ENCODE data around the gene KCTD8. TPM values are rescaled to one million over a fixed set of nuclear protein-coding genes. Genes with fewer than 3 reads are reported as not detected.
A peak's percentile ranks its signal among the peaks of the same experiment; 100 is the strongest.
"Not testable (repeated sequence)": the region's sequence is repeated elsewhere in the genome, so short reads cannot be mapped to it uniquely, and the experiment has no call there.

KCTD8 gene
- total RNA-seq, 1 experiment from 2014 or later: not detected

DNA sequence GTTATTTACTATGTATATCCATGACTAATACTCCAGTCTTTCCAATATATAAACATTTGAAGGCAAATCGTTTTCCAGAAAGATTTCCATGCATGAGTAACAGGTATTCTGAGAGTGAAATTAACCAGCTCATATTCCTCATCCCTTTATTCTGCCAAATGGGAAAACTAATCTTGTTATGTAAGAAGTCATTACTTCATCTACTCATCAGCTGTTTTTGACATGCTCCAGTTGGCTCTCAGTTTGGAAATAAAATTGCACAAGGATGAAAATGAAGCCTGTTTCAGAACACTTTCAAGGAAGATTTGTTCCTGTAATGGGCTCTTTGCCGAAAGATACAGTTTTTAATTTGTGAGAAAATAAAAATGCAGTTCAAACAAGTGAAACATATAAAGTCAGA is 121.9 kb downstream of the KCTD8 start:
- DNase-seq (ENCODE audit: low spot score): no peak

- DNase-seq (ENCODE audit: low spot score): no peak
Measured at GRCh38 chr4:44320833-44321232, 127.8 kb downstream of the KCTD8 start.

- no peak for DNase-seq (ENCODE audit: low spot score)
Measured at GRCh38 chr4:44319129-44319528, 129.5 kb downstream of the KCTD8 start.

DNA sequence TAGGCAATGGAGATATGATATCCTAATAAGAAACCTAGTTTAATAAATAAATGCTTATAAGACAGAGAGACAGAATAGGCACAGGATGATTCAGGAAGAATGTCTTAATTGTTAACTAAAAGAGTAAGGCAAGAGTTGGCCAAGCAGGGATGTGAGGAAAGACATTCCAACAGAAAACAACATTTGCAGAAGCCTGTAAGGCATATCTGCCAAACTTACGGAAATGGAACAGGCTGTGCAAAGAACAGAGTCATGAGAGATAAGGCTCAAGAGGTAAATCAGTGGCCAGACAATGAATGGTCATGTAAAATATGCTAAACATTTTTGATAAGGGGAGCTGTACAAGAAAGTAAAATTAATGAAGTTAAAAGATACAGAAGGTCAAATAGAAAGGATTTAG is 134.9 kb downstream of the KCTD8 start:
- no peak for DNase-seq (ENCODE audit: low spot score)

DNA sequence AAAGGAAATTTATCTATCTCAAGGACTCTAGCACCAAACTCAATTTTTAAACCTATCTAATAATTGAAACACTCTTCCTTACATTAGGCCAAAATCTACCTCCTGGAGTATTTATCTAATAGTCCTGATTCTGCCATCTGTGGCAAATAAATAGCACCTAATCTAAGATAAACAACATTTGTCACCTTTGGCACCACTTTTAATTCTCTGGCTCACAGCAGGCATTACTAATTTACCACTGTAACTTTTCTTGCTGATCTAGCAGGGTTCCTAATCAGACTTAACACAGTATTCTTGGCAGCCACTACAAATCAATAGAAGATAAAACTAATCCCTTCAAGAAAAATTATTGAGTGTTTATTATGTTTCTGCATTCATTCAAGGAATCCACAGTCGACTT is 161.1 kb downstream of the KCTD8 start:
- DNase-seq (ENCODE audit: low spot score): no peak

DNA sequence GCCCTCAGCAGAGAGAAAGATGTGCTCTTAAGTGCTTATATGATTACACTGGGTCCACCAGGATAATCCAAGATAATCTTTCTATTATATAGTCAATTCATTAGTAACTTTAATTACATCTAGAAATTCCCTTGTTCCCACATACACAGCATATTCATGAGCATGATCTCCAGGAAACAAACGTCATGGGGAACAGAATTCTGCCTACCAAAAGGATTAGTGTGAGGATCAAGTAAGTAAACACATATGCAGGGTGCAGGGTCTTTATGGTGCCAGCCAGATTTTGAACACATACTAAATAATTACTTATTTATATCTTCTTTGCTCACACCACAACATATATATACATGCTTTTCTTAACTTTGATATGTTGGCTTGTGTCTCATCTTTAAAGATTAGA is 169.1 kb downstream of the KCTD8 start:
- DNase-seq (ENCODE audit: low spot score): no peak

GRCh38 chr4:44279066-44279465 is 169.5 kb downstream of the KCTD8 start:
- no peak for DNase-seq (ENCODE audit: low spot score)

DNA sequence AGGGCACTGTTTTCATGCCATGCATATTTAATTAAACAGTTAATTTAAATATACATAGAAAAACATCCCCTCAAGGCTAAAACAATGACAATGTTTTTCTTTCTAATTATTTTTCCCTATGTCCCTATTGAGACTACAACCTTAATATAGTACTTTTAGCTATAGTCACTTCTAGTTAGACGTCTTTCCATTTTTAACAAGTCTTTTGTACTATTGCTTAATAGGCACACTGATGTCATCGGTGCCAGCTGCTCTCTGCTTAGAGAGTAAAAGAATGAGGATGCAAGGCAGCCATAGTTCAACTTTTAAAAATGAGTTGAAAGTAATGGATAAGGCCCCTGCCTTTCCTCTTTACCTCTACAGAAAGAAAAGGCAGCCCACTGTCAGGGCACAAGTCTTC is 191.1 kb downstream of the KCTD8 start:
- no peak for DNase-seq (ENCODE audit: low spot score)

GRCh38 chr4:44256414-44256813 is 192.2 kb downstream of the KCTD8 start:
- no peak for DNase-seq (ENCODE audit: low spot score)

DNA sequence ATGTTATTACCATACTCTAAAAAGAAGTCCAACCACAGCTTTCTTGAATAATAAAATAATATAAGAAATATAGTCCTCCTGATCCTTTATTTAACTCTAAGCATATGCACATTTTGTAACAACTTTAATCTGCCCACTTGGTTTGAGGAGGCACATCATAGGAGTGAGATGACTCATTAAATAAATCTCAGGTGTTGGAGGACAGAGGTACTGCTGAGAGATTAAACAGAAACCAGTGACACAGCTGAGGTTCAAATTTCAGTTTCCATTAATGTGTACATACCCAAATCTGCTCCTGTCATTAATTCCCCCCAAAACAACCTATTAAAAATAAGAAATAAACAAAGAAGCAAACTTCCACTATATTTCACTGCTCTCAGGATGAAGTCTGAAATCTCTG is 211.0 kb downstream of the KCTD8 start:
- no peak for DNase-seq (ENCODE audit: low spot score)

- DNase-seq (ENCODE audit: low spot score): no peak
Measured at GRCh38 chr4:44235897-44236296, 212.7 kb downstream of the KCTD8 start.

GRCh38 chr4:44232262-44232661 is 216.3 kb downstream of the KCTD8 start:
- DNase-seq (ENCODE audit: low spot score): no peak

GRCh38 chr4:44231006-44231405 is 217.6 kb downstream of the KCTD8 start:
- no peak for DNase-seq (ENCODE audit: low spot score)

- DNase-seq (ENCODE audit: low spot score): no peak
Measured at GRCh38 chr4:44228326-44228725, 220.3 kb downstream of the KCTD8 start.

DNA sequence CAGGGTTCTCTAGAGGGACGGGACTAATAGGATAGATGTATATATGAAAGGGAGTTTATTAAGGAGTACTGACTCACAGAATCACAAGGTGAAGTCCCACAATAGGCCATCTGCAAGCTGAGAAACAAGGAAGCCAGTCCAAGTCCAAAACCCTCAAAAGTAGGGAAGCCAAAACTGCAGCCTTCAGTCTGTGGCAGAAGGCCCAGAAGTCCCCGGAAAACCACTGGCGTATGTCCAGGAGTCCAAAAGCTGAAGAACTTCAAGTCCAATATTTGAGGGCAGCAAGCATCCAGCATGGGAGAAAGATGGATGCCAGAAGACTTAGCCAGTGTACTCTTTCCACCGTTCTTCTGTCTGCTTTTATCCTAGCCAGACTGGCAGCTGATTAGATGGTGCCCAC is 227.2 kb downstream of the KCTD8 start:
- DNase-seq (ENCODE audit: low spot score): no peak

- no peak for DNase-seq (ENCODE audit: low spot score)
Measured at GRCh38 chr4:44210750-44211149, 237.9 kb downstream of the KCTD8 start.

DNA sequence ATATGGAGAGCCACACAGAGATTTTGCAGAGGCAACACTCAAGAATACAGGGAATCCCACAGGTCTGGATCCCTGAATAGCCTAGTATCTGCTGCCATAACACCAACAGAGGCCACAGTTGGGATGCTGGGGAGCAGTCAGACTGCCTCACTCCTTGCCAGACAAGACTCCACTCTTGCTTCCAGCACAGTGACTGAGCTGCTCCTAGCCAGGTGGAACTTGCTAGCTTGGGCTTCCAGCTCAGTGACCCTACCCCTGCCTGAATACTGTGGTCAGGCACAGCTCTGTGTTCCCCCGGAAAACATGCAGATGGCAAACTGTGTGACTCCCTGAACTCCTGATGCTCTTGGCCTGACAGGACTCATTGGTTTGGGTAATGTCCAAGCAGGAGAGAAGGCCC is 251.8 kb downstream of the KCTD8 start:
- no peak for DNase-seq (ENCODE audit: low spot score)

- DNase-seq (ENCODE audit: low spot score): no peak
Measured at GRCh38 chr4:44194365-44194764, 254.2 kb downstream of the KCTD8 start.

DNA sequence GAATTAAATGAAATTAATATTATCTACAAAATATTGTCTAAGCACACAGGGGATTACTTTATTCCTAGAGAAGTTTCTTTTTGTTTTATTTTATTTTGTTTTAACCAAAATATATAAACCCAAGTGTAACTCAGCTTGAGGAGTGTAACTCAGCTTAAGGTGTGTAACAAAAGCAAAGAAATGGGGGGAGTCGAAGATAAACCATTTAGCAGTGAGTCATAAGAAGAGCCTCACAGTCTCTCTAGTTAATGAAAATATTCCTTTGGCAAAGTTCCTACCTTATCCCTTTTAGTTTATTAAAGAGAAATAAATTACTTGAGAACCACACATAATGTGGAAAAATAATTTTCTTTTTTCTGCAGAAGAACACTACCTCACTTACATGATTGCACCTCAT is 261.8 kb downstream of the KCTD8 start:
- peak; percentile 29 for DNase-seq (ENCODE audit: low spot score)

DNA sequence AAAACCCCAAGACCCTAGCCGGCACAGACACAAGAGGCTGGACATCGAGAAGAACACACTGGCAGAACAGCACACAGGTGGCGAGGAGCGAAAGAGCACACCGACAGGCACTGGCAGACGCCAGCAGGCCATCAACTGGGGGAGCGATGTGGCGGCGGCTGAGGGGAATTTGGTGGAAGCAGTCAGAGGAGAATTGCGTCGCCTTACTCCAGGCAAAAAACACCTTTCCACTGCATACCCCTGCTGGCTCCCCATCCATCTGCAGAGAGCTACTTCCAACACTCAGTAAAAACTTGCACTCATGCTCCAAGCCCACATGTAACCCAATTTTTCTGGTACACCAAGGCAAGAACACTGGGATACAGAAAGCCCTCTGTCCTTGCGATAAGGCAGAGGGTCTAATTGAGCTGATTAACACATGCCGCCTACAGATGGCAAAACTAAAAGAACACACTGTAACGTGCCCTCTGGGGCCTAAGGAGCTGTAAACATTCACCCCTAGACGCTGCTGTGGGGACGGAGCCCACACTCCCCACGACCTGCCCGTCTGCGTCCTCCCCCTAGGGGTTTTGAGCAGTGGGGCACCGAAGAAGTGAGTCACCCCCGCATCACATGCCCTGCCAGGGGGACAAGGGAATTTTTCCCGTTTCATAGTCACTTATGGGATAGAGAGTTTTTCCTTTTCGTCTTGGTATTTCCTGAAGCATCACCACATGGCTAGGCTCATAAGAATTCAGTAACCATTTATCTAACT is 262.3 kb downstream of the KCTD8 start:
- peak; percentile 30 for DNase-seq (ENCODE audit: low spot score)

GRCh38 chr4:44181491-44182349 is 266.9 kb downstream of the KCTD8 start:
- not testable (repeated sequence) for DNase-seq (ENCODE audit: low spot score)

DNA sequence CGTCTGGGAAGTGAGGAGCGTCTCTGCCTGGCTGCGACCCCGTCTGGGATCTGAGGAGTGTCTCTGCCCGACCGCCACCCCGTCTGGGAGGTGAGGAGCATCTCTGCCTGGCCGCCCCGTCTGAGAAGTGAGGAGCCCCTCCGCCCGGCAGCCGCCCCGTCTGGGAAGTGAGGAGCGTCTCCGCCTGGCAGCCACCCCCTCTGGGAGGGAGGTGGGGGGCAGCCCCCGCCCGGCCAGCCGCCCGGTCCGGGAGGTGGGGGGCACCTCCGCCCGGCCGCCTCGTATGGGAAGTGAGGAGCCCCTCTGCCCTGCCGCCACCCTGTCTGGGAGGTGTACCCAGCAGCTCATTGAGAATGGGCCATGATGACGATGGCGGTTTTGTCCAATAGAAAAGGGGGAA is 280.8 kb downstream of the KCTD8 start:
- not testable (repeated sequence) for DNase-seq (ENCODE audit: low spot score)

DNA sequence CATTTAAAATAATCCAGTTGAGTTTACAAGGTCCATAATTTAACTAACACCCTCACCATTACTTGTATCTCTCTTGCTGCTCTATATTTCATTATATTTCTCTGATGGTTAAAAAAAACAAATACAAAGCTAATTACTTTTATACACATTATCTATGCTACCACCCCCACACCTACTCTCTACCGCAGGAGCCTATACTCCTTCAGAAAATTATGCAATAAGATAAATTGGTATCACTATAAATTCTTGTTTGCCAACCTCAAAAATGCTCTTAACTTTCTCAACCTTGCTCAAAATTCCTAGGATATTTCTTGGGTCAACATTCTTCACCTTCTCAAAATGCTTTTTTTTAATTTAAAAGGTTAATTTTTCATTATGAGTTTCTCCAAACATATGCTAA is 282.7 kb downstream of the KCTD8 start:
- no peak for DNase-seq (ENCODE audit: low spot score)

All from A172 (cell line).